ENCODE data around the gene LRRC15.

- TF ChIP-seq ZNF416 (CRISPR knock-in tag; IDR thresholded peaks at IDR 0.05): no peak
- no peak for TF ChIP-seq CTCF (IDR thresholded peaks at IDR 0.05)
- TF ChIP-seq NFE2L1 (CRISPR knock-in tag; IDR thresholded peaks at IDR 0.05): no peak
- no peak for TF ChIP-seq E2F4 (CRISPR knock-in tag; IDR thresholded peaks at IDR 0.05; ENCODE audit: borderline replicate concordance, low read depth)
- no peak for TF ChIP-seq ATF3 (CRISPR knock-in tag; conservative IDR thresholded peaks at IDR 0.05)
- TF ChIP-seq ATF2 (CRISPR knock-in tag; IDR thresholded peaks at IDR 0.05; ENCODE audit: borderline replicate concordance, low read depth): no peak
- TF ChIP-seq JUN (CRISPR knock-in tag; IDR thresholded peaks at IDR 0.05): no peak
- TF ChIP-seq IRF1 (CRISPR knock-in tag; IDR thresholded peaks at IDR 0.05): no peak
Observed at GRCh38 chr3:194312186-194312742, 57.3 kb downstream of the LRRC15 start.

Measured in WTC11 (cell line).